A673 (cell line): Measurements from ENCODE around the gene SHISAL2B. TPM values are rescaled to one million over a fixed set of nuclear protein-coding genes. Genes with fewer than 3 reads are reported as not detected.

ENCODE experiments used
- BruUV-seq: library from RNA; stranded (reverse); fragments of 400-500 nt; replicated peaks from 2 replicates; lab custom pipeline; 2021; lab: Mats Ljungman, UMichigan
- CTCF ChIA-PET: fragments of 300-600 bp; sonication (Branson Sonifier 250); formaldehyde crosslinking; loops from one replicate; lab custom pipeline; 2022; ENCODE audit warnings: antibody characterized with exemption; lab: Charles Lee
- POLR2A ChIA-PET: fragments of 300-600 bp; sonication (Branson Sonifier 250); formaldehyde crosslinking; loops from one replicate; lab custom pipeline; 2022; ENCODE audit warnings: antibody characterized with exemption; ENCODE audit not compliant: low non-redundant PET; lab: Charles Lee
- DNase-seq: peaks from one replicate; pipeline ENCODE4 v3.0.0-alpha.2; 2015; ENCODE audit warnings: low spot score
- H3K27ac ChIP-seq: fragments of 200-600 bp; sonication (generic); 2 replicates; pipeline ENCODE4 v1.5.1; 2016; ENCODE audit warnings: mixed run types, low read depth, mild to moderate bottlenecking, mixed read lengths, antibody characterized with exemption, low read length; ENCODE audit not compliant: poor library complexity, severe bottlenecking
- H3K27me3 ChIP-seq: fragments of 200-600 bp; sonication (generic); replicated peaks from 2 replicates; pipeline ENCODE4 v1.6.1; 2017; ENCODE audit warnings: mixed run types, low read depth, mild to moderate bottlenecking, mixed read lengths, antibody characterized with exemption, low read length; ENCODE audit not compliant: insufficient read depth, poor library complexity
- H3K36me3 ChIP-seq: fragments of 200-600 bp; sonication (generic); 2 replicates; pipeline ENCODE4 v1.6.1; 2016; ENCODE audit warnings: mixed run types, mild to moderate bottlenecking, mixed read lengths, antibody characterized with exemption, low read length; ENCODE audit not compliant: insufficient read depth, poor library complexity, severe bottlenecking
- H3K4me1 ChIP-seq: fragments of 200-600 bp; sonication (generic); 2 replicates; pipeline ENCODE4 v1.6.1; 2017; ENCODE audit warnings: mixed run types, mild to moderate bottlenecking, mixed read lengths, antibody characterized with exemption, low read length; ENCODE audit not compliant: insufficient read depth, poor library complexity, severe bottlenecking
- H3K4me3 ChIP-seq: fragments of 200-600 bp; sonication (generic); 2 replicates; pipeline ENCODE4 v1.5.1; 2016; ENCODE audit warnings: low read depth, mixed run types, mild to moderate bottlenecking, mixed read lengths, low read length; ENCODE audit not compliant: poor library complexity, severe bottlenecking
- H3K9me3 ChIP-seq: fragments of 200-600 bp; sonication (generic); 2 replicates; pipeline ENCODE4 v1.6.1; 2016; ENCODE audit warnings: mixed run types, low read depth, mild to moderate bottlenecking, mixed read lengths, antibody characterized with exemption, low read length; ENCODE audit not compliant: poor library complexity, severe bottlenecking
- EZH2 ChIP-seq: fragments of 200-600 bp; sonication (generic); IDR thresholded peaks from 2 replicates; pipeline ENCODE4 v1.6.1; 2017; ENCODE audit warnings: borderline replicate concordance, low read depth, mild to moderate bottlenecking, mixed read lengths, antibody characterized with exemption, low read length; ENCODE audit not compliant: poor library complexity, severe bottlenecking
- intact Hi-C: fragments of 100-400 bp; cut with micrococcal nuclease; formaldehyde crosslinking; loops from one replicate; pipeline ENCODE4 v1.10.0; 2022; ENCODE audit not compliant: unreplicated experiment
- total RNA-seq: library from RNA; stranded (reverse); gene quantifications from 2 replicates; pipeline ENCODE4 v1.2.3, GENCODE V29; 2021
- TF ChIP-seq, protein P1 (sequence below): fragments of 300-800, 200-600 bp; sonication (generic); conservative IDR thresholded peaks from 2 replicates; pipeline ENCODE4 v1.5.1; 2017; ENCODE audit warnings: low read depth, mild to moderate bottlenecking, antibody characterized with exemption, low read length, moderate library complexity, mixed read lengths

The SHISAL2B gene
- total RNA-seq, 1 experiment from 2014 or later, result not detected

GRCh38 chr5:64649512-64649911, 40.8 kb upstream of the SHISAL2B start:
- POLR2A ChIA-PET, result no interaction called here
- no peaks in the 10 kb centered on the region for H3K27me3 ChIP-seq
- CTCF ChIA-PET, result interaction anchor here (0.6 kb wide), 2 partner anchors 610 to 852 kb away, joined by 12 read pairs; no protein-coding TSS in a partner anchor
- no peak for DNase-seq
- no TSS peak for BruUV-seq
- H3K27ac ChIP-seq, result no peak overlapping the region
- no peak overlapping the region for H3K4me3 ChIP-seq
- intact Hi-C loops, result no loop called here
- H3K9me3 ChIP-seq, result no peaks in the 10 kb centered on the region
- no peaks in the 10 kb centered on the region for H3K36me3 ChIP-seq
- no peaks in the 10 kb centered on the region for H3K4me1 ChIP-seq
- TF ChIP-seq EZH2, result no peak
- TF ChIP-seq, protein P1, sequence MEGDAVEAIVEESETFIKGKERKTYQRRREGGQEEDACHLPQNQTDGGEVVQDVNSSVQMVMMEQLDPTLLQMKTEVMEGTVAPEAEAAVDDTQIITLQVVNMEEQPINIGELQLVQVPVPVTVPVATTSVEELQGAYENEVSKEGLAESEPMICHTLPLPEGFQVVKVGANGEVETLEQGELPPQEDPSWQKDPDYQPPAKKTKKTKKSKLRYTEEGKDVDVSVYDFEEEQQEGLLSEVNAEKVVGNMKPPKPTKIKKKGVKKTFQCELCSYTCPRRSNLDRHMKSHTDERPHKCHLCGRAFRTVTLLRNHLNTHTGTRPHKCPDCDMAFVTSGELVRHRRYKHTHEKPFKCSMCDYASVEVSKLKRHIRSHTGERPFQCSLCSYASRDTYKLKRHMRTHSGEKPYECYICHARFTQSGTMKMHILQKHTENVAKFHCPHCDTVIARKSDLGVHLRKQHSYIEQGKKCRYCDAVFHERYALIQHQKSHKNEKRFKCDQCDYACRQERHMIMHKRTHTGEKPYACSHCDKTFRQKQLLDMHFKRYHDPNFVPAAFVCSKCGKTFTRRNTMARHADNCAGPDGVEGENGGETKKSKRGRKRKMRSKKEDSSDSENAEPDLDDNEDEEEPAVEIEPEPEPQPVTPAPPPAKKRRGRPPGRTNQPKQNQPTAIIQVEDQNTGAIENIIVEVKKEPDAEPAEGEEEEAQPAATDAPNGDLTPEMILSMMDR, result no peak

DNA sequence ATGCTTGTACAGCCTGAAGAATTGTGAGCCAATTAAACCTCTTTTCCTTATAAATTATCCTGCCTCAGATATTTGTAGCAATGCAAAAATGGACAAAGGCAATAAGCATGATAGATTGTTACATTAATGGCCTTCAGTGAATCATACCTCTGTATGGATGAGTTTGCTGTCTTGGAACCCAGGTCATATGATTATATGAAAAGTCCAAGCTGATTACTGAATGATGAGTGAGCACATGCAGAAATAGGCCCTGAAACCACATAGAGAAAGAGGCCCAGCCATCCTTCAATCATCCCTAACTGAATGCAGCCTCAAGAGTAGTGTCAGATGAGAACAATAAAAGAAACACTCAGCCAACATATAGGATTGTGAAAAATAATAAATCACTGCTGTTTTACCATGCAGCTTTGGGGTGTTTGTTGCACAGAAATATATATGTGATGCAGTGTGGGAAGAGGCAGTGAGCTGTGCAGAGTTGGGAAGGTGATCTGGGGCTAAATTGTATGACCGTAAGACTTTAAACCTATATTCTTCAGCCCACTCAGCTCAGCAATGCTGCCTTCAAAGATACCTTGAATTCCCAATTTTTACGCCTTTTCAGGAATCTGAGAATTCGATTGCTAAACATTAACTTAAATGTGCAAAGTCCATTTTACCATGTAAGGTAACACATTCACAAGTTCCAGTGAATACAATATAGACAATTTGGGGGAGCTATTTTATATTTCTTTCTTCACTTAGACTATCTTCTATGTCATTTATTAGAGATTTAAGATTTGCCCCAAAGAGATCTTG, 36.3 kb upstream of the SHISAL2B start:
- Histone ChIP-seq H3K27me3 (no peaks in the 10 kb centered on the region), H3K27ac (no peak overlapping the region), H3K4me3 (no peak overlapping the region), H3K9me3 (no peaks in the 10 kb centered on the region), H3K4me1 (peaks cover 4% of the 10 kb centered on the region), H3K36me3 (no peaks in the 10 kb centered on the region)
- intact Hi-C loops, result no loop called here
- no TSS peak for BruUV-seq
- TF ChIP-seq, protein P1, result no peak
- TF ChIP-seq EZH2, result no peak
- ChIA-PET CTCF (no interaction called here), POLR2A (no interaction called here)
- DNase-seq, result no peak

GRCh38 chr5:64654561-64654938, 35.8 kb upstream of the SHISAL2B start:
- H3K9me3 ChIP-seq, result no peaks in the 10 kb centered on the region
- POLR2A ChIA-PET, result no interaction called here
- no peaks in the 10 kb centered on the region for H3K36me3 ChIP-seq
- BruUV-seq, result no TSS peak
- no peak for TF ChIP-seq EZH2
- TF ChIP-seq, protein P1, result no peak
- no peak overlapping the region for H3K27ac ChIP-seq
- no peak overlapping the region for H3K4me3 ChIP-seq
- no peak for DNase-seq
- CTCF ChIA-PET, result no interaction called here
- peaks cover 5% of the 10 kb centered on the region for H3K4me1 ChIP-seq
- intact Hi-C loops, result no loop called here
- H3K27me3 ChIP-seq, result no peaks in the 10 kb centered on the region
